ENCODE measurements around the gene PLAAT1.

The PLAAT1 gene

GRCh38 chr3:193250492-193250891 lies 9.5 kb downstream of the PLAAT1 start:
- in situ Hi-C loops (cut with HindIII; ENCODE audit: low sequenced_read_pairs) = no loop called here

- in situ Hi-C loops (cut with HindIII; ENCODE audit: low sequenced_read_pairs) = no loop called here
These were observed 13.1 kb downstream of the PLAAT1 start for GRCh38 chr3:193253986-193254660.

GRCh38 chr3:193261970-193262369 lies 20.9 kb downstream of the PLAAT1 start:
- in situ Hi-C loops (cut with HindIII; ENCODE audit: low sequenced_read_pairs) = no loop called here

GRCh38 chr3:193262707-193263106 lies 21.7 kb downstream of the PLAAT1 start:
- in situ Hi-C loops (cut with HindIII; ENCODE audit: low sequenced_read_pairs) = no loop called here

- in situ Hi-C loops (cut with HindIII; ENCODE audit: low sequenced_read_pairs) = no loop called here
These were observed 28.5 kb downstream of the PLAAT1 start for GRCh38 chr3:193269343-193270028.

GRCh38 chr3:193270451-193270850 lies 29.4 kb downstream of the PLAAT1 start:
- in situ Hi-C loops (cut with HindIII; ENCODE audit: low sequenced_read_pairs) = no loop called here

- in situ Hi-C loops (cut with HindIII; ENCODE audit: low sequenced_read_pairs) = no loop called here
These were observed 30.2 kb downstream of the PLAAT1 start for GRCh38 chr3:193271101-193271840.

GRCh38 chr3:193292386-193292785 lies 51.4 kb downstream of the PLAAT1 start:
- in situ Hi-C loops (cut with HindIII; ENCODE audit: low sequenced_read_pairs) = no loop called here

- in situ Hi-C loops (cut with HindIII; ENCODE audit: low sequenced_read_pairs) = no loop called here
These were observed 55.0 kb downstream of the PLAAT1 start for GRCh38 chr3:193295985-193296384.

GRCh38 chr3:193297421-193297820 lies 56.4 kb downstream of the PLAAT1 start:
- in situ Hi-C loops (cut with HindIII; ENCODE audit: low sequenced_read_pairs) = no loop called here

GRCh38 chr3:193301433-193301832 lies 60.4 kb downstream of the PLAAT1 start:
- in situ Hi-C loops (cut with HindIII; ENCODE audit: low sequenced_read_pairs) = no loop called here

GRCh38 chr3:193305356-193305755 lies 64.3 kb downstream of the PLAAT1 start:
- in situ Hi-C loops (cut with HindIII; ENCODE audit: low sequenced_read_pairs) = no loop called here

- in situ Hi-C loops (cut with HindIII; ENCODE audit: low sequenced_read_pairs) = no loop called here
These were observed 70.1 kb downstream of the PLAAT1 start for GRCh38 chr3:193310914-193311723.

GRCh38 chr3:193313061-193313958 lies 72.3 kb downstream of the PLAAT1 start:
- in situ Hi-C loops (cut with HindIII; ENCODE audit: low sequenced_read_pairs) = no loop called here

GRCh38 chr3:193314161-193314560 lies 73.1 kb downstream of the PLAAT1 start:
- in situ Hi-C loops (cut with HindIII; ENCODE audit: low sequenced_read_pairs) = no loop called here

GRCh38 chr3:193317682-193318300 lies 76.8 kb downstream of the PLAAT1 start:
- in situ Hi-C loops (cut with HindIII; ENCODE audit: low sequenced_read_pairs) = no loop called here
